ENCODE measurements around the gene CEL. TPM values are rescaled to one million over a fixed set of nuclear protein-coding genes. Genes with fewer than 3 reads are reported as not detected.

The CEL gene
- total RNA-seq, 4 donors from 2014 or later, result 0.26 to 1.4 (median 0.62) TPM; not detected in 1

GRCh38 chr9:133086894-133087293 lies 25.1 kb downstream of the CEL start:
- Histone ChIP-seq H3K4me1 (no peaks in the 10 kb centered on the region), H3K9me3 (no peaks in the 10 kb centered on the region), H3K27me3 (no peaks in the 10 kb centered on the region), H3K4me3 (no peak overlapping the region), H3K36me3 (no peaks in the 10 kb centered on the region), H3K27ac (no peak overlapping the region)
- DNase-seq, result no peak
- intact Hi-C loops (cut with DNase I; ENCODE audit: low total_unique reads), result no loop called here
- TF ChIP-seq CTCF (IDR thresholded peaks at IDR 0.05) (no peak), POLR2A (IDR thresholded peaks at IDR 0.05) (no peak)

- no peaks in the 10 kb centered on the region for H3K27me3 ChIP-seq
- H3K4me1 ChIP-seq, result no peaks in the 10 kb centered on the region
- no peaks in the 10 kb centered on the region for H3K36me3 ChIP-seq
- no peak overlapping the region for H3K4me3 ChIP-seq
- no peak for DNase-seq
- intact Hi-C loops (cut with DNase I; ENCODE audit: low total_unique reads), result no loop called here
- no peak for TF ChIP-seq CTCF (IDR thresholded peaks at IDR 0.05)
- TF ChIP-seq POLR2A (IDR thresholded peaks at IDR 0.05), result no peak
- no peak overlapping the region for H3K27ac ChIP-seq
- H3K9me3 ChIP-seq, result no peaks in the 10 kb centered on the region
Observed at GRCh38 chr9:133087429-133088145, 25.8 kb downstream of the CEL start.

- no peak overlapping the region for H3K4me3 ChIP-seq
- intact Hi-C loops (cut with DNase I; ENCODE audit: low total_unique reads), result no loop called here
- H3K27me3 ChIP-seq, result no peaks in the 10 kb centered on the region
- DNase-seq, result no peak
- no peak for TF ChIP-seq CTCF (IDR thresholded peaks at IDR 0.05)
- TF ChIP-seq POLR2A (IDR thresholded peaks at IDR 0.05), result no peak
- H3K4me1 ChIP-seq, result no peaks in the 10 kb centered on the region
- H3K9me3 ChIP-seq, result no peaks in the 10 kb centered on the region
- no peak overlapping the region for H3K27ac ChIP-seq
- no peaks in the 10 kb centered on the region for H3K36me3 ChIP-seq
Observed at GRCh38 chr9:133088146-133088750, 26.5 kb downstream of the CEL start.

GRCh38 chr9:133088756-133089155 lies 27.0 kb downstream of the CEL start:
- H3K27ac ChIP-seq, result no peak overlapping the region
- intact Hi-C loops (cut with DNase I; ENCODE audit: low total_unique reads), result no loop called here
- TF ChIP-seq POLR2A (IDR thresholded peaks at IDR 0.05), result no peak
- no peak overlapping the region for H3K4me3 ChIP-seq
- no peak for DNase-seq
- H3K27me3 ChIP-seq, result no peaks in the 10 kb centered on the region
- H3K9me3 ChIP-seq, result no peaks in the 10 kb centered on the region
- H3K36me3 ChIP-seq, result no peaks in the 10 kb centered on the region
- H3K4me1 ChIP-seq, result no peaks in the 10 kb centered on the region

GRCh38 chr9:133089271-133089671 lies 27.5 kb downstream of the CEL start:
- H3K4me1 ChIP-seq, result no peaks in the 10 kb centered on the region
- no peak for DNase-seq
- H3K36me3 ChIP-seq, result no peaks in the 10 kb centered on the region
- intact Hi-C loops (cut with DNase I; ENCODE audit: low total_unique reads), result no loop called here
- H3K27me3 ChIP-seq, result no peaks in the 10 kb centered on the region
- no peak overlapping the region for H3K4me3 ChIP-seq
- TF ChIP-seq POLR2A (IDR thresholded peaks at IDR 0.05), result no peak
- no peaks in the 10 kb centered on the region for H3K9me3 ChIP-seq
- H3K27ac ChIP-seq, result no peak overlapping the region

- DNase-seq, result no peak
- H3K4me1 ChIP-seq, result no peaks in the 10 kb centered on the region
- intact Hi-C loops (cut with DNase I; ENCODE audit: low total_unique reads), result no loop called here
- no peak for TF ChIP-seq CTCF (IDR thresholded peaks at IDR 0.05)
- no peak for TF ChIP-seq POLR2A (IDR thresholded peaks at IDR 0.05)
- H3K36me3 ChIP-seq, result no peaks in the 10 kb centered on the region
- H3K27ac ChIP-seq, result no peak overlapping the region
- no peak overlapping the region for H3K4me3 ChIP-seq
- H3K9me3 ChIP-seq, result no peaks in the 10 kb centered on the region
- no peaks in the 10 kb centered on the region for H3K27me3 ChIP-seq
Observed at GRCh38 chr9:133090187-133090586, 28.4 kb downstream of the CEL start.
